ENCODE results near the gene IQCM. TPM values are rescaled to one million over a fixed set of nuclear protein-coding genes. Genes with fewer than 3 reads are reported as not detected.

IQCM gene
- polyA plus RNA-seq, 2 of the 4 experiments (the other 2 are of a cell fraction), result 0.05 TPM; not detected in 1

DNA sequence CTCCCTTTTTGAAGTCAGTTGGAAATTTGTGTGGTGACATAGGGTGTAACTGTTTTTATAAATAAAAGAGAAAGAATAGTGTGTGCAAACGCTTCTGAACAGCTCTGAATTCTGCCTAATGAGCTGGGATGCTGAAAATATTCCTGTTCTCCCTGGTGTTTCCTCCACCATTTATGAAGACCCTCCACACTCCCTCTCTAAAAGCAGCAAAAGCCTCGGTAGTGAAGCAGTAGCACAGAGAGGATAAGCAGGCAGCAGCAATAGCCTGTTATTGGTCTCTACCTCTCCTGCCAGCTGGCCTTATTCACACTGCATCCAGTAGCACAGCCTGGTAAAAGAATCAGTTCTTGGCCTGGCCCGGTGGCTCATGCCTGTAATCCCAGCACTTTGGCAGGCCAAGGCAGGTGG, 406.1 kb downstream of the IQCM start (continued):
- TF ChIP-seq RARB (CRISPR knock-in tag; IDR thresholded peaks at IDR 0.05) (no peak), CBX2 (IDR thresholded peaks at IDR 0.05; ENCODE audit: borderline replicate concordance, low read depth) (no peak), SMC3 (IDR thresholded peaks at IDR 0.05) (no peak), TFCP2L1 (CRISPR knock-in tag; IDR thresholded peaks at IDR 0.05) (no peak)

GRCh38 chr4:149409146-149409545, 406.5 kb downstream of the IQCM start:
- CTCF ChIA-PET, result no interaction called here
- POLR2A ChIA-PET, result no interaction called here
- H3K9me3 ChIP-seq, result no peaks in the 10 kb centered on the region
- TF ChIP-seq NR3C1 (IDR thresholded peaks at IDR 0.05), result no peak
- TF ChIP-seq FOSL2 (IDR thresholded peaks at IDR 0.05), result no peak
- TF ChIP-seq FOSL2 (CRISPR knock-in tag; IDR thresholded peaks at IDR 0.05), result 0 out of 2 replicates have a peak, but pooled peaks have one; percentile 30
- peak; percentile 59 to 83; a peak in 3 of 6 replicates for ATAC-seq
- DNase-seq (ENCODE audit: low read depth in 1 of 2, low spot score in 1 of 2), result peak; percentile 0 to 52
- 2% methylated on average over 4 of the region's 4 CpGs for WGBS (ENCODE audit: missing lambda C conversion rate)
- H3K4me2 ChIP-seq, result peak overlapping the region; percentile 49; the same call in 2 of the 3 replicates
- no peak for FAIRE-seq
- peak overlapping the region; percentile 31 to 34; a peak in 3 of 6 replicates for H3K27ac ChIP-seq
- H3K4me1 ChIP-seq, result peaks cover 7% of the 10 kb centered on the region
- H3K4me3 ChIP-seq, result no peak overlapping the region

DNA sequence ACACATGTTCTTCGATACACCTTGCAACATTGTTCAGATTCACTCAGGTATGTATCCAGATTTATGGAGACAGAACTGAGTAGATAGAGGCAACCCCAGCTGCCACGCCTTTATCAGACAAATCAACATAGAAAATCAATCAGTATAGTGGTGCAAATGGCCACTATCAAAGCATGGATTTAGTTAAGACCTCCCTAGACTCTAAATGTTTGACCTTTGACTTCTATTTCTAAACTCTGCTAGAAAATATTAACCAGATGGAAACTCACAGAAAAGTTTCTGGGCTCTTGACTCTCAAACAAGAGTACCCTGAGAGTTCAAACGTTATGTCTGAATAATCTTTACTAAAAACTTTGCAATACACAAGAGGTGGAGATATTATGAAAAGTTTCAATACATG, 411.5 kb downstream of the IQCM start:
- ATAC-seq (no peak), DNase-seq (ENCODE audit: low read depth in 1 of 2, low spot score in 1 of 2) (no peak), FAIRE-seq (no peak)
- ChIA-PET CTCF (no interaction called here), POLR2A (no interaction called here)
- Histone ChIP-seq H3K4me1 (peaks cover 3% of the 10 kb centered on the region; the same call in 2 of the 3 replicates), H3K27ac (no peak overlapping the region), H3K4me3 (no peak overlapping the region), H3K4me2 (peak overlapping the region; percentile 19; the same call in 1 of the 3 replicates), H3K9me3 (no peaks in the 10 kb centered on the region)
- TF ChIP-seq EHMT2 (IDR thresholded peaks at IDR 0.05; ENCODE audit: low read depth), result no peak
- no peak for TF ChIP-seq MYC (IDR thresholded peaks at IDR 0.05; ENCODE audit: borderline replicate concordance, low read length)
- no peak for TF ChIP-seq EP300 (IDR thresholded peaks at IDR 0.05)
- no peak for TF ChIP-seq CHD2 (IDR thresholded peaks at IDR 0.05; ENCODE audit: low read length, partially characterized antibody)
- no peak for TF ChIP-seq TFCP2L1 (CRISPR knock-in tag; IDR thresholded peaks at IDR 0.05)
- TF ChIP-seq ZFP36 (IDR thresholded peaks at IDR 0.05; ENCODE audit: borderline replicate concordance, partially characterized antibody), result no peak
- TF ChIP-seq POLR2AphosphoS2 (conservative IDR thresholded peaks at IDR 0.05; ENCODE audit: low read length), result no peak
- no peak for TF ChIP-seq MAZ (IDR thresholded peaks at IDR 0.05; ENCODE audit: borderline replicate concordance, low read depth, low read length)
- no peak for TF ChIP-seq RAD21 (conservative IDR thresholded peaks at IDR 0.05 in 1 of 2, IDR thresholded peaks at IDR 0.05 in 1 of 2)
- TF ChIP-seq CEBPB (IDR thresholded peaks at IDR 0.05), result no peak
- TF ChIP-seq SREBF2 (IDR thresholded peaks at IDR 0.05), result no peak
- TF ChIP-seq HES2 (IDR thresholded peaks at IDR 0.05), result no peak
- TF ChIP-seq PHF8 (IDR thresholded peaks at IDR 0.05; ENCODE audit: borderline replicate concordance, low read depth), result no peak
- no peak for TF ChIP-seq SMC3 (IDR thresholded peaks at IDR 0.05)
- TF ChIP-seq ZNF302 (CRISPR knock-in tag; IDR thresholded peaks at IDR 0.05), result no peak
- no peak for TF ChIP-seq ZC3H11A (IDR thresholded peaks at IDR 0.05)
- no peak for TF ChIP-seq REST (IDR thresholded peaks at IDR 0.05)
- 26% methylated on average over 3 of the region's 3 CpGs for WGBS (ENCODE audit: missing lambda C conversion rate)

Measured in A549 (cell line).